NT2/D1 (cell line): ENCODE results near the gene DAO.

Experiments
- DNase-seq: peaks from one replicate; pipeline ENCODE4 v3.0.0-alpha.2; 2011; ENCODE audit warnings: low read depth, low spot score
- H3K27me3 ChIP-seq: 2 replicates; pipeline ENCODE4 v1.6.0; 2011; ENCODE audit warnings: mild to moderate bottlenecking; ENCODE audit not compliant: insufficient read length, insufficient read depth
- H3K36me3 ChIP-seq: 2 replicates; pipeline ENCODE4 v1.6.1; 2011; ENCODE audit warnings: mild to moderate bottlenecking, low read length, mixed read lengths; ENCODE audit not compliant: insufficient read depth, insufficient read length
- H3K4me1 ChIP-seq: 2 replicates; pipeline ENCODE4 v1.5.1; 2011; ENCODE audit not compliant: insufficient read depth, insufficient read length
- H3K4me3 ChIP-seq: 2 replicates; pipeline ENCODE4 v1.5.1; 2011; ENCODE audit warnings: low read depth; ENCODE audit not compliant: insufficient read length
- H3K9ac ChIP-seq: 2 replicates; pipeline ENCODE4 v1.6.0; 2011; ENCODE audit warnings: low read depth; ENCODE audit not compliant: insufficient read length
- H3K9me3 ChIP-seq: 2 replicates; pipeline ENCODE4 v1.5.1; 2011; ENCODE audit warnings: mild to moderate bottlenecking, low read length; ENCODE audit not compliant: insufficient read depth
- SUZ12 ChIP-seq: IDR thresholded peaks from 2 replicates; pipeline ENCODE4 v1.6.1; 2011; ENCODE audit not compliant: insufficient read length, insufficient read depth; ENCODE audit errors: extremely low read depth
- YY1 ChIP-seq: IDR thresholded peaks from 2 replicates; pipeline ENCODE4 v1.6.1; 2011; ENCODE audit not compliant: insufficient read length, insufficient read depth
- ZNF274 ChIP-seq: IDR thresholded peaks from 2 replicates; pipeline ENCODE4 v1.6.1; 2011; ENCODE audit warnings: mild to moderate bottlenecking, low read depth, low read length

The DAO gene

GRCh38 chr12:108911915-108912314 lies 32.0 kb downstream of the DAO start:
- no peaks in the 10 kb centered on the region for H3K36me3 ChIP-seq
- H3K27me3 ChIP-seq: no peaks in the 10 kb centered on the region
- TF ChIP-seq ZNF274: no peak
- TF ChIP-seq SUZ12: no peak
- no peak for TF ChIP-seq YY1
- no peaks in the 10 kb centered on the region for H3K9me3 ChIP-seq
- H3K9ac ChIP-seq: no peak overlapping the region
- H3K4me3 ChIP-seq: no peak overlapping the region
- DNase-seq: no peak
- peaks cover 2% of the 10 kb centered on the region for H3K4me1 ChIP-seq

DNA sequence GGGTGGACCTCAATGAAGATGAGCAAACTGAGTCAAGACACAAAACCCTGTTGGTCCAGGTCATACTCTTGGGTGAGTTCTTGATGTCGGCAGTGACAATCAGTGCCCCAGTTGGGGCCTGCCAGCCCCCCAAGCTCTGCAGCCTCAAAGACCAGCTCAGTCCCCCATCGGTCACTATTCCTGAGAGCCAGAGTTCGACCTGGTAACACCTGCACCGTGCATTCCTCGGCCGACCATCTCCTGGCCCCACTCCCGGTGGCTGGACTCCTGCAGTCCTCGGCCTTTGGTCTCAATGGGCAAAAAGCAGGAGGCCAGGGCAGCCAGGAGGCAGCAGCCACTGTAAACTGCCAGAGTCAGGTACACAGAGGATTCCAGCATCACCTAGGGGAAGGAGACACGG lies 32.5 kb downstream of the DAO start:
- H3K4me1 ChIP-seq: peaks cover 2% of the 10 kb centered on the region
- H3K9ac ChIP-seq: no peak overlapping the region
- H3K27me3 ChIP-seq: no peaks in the 10 kb centered on the region
- H3K36me3 ChIP-seq: no peaks in the 10 kb centered on the region
- DNase-seq: no peak
- H3K9me3 ChIP-seq: no peaks in the 10 kb centered on the region
- TF ChIP-seq YY1: no peak
- TF ChIP-seq SUZ12: no peak
- no peak for TF ChIP-seq ZNF274
- H3K4me3 ChIP-seq: no peak overlapping the region

- DNase-seq: no peak
- Histone ChIP-seq H3K9ac (no peak overlapping the region), H3K4me3 (no peak overlapping the region), H3K36me3 (no peaks in the 10 kb centered on the region), H3K4me1 (no peaks in the 10 kb centered on the region), H3K9me3 (no peaks in the 10 kb centered on the region), H3K27me3 (no peaks in the 10 kb centered on the region)
- TF ChIP-seq YY1: no peak
- TF ChIP-seq ZNF274: no peak
- TF ChIP-seq SUZ12: no peak
These were observed 34.2 kb downstream of the DAO start for GRCh38 chr12:108914121-108914531.

- DNase-seq: no peak
- Histone ChIP-seq H3K9me3 (no peaks in the 10 kb centered on the region; the same call in 1 of the 2 replicates), H3K36me3 (no peaks in the 10 kb centered on the region), H3K4me3 (no peak overlapping the region), H3K4me1 (no peaks in the 10 kb centered on the region), H3K9ac (no peak overlapping the region), H3K27me3 (no peaks in the 10 kb centered on the region)
- no peak for TF ChIP-seq SUZ12
- TF ChIP-seq ZNF274: no peak
- TF ChIP-seq YY1: no peak
These were observed 35.8 kb downstream of the DAO start for GRCh38 chr12:108915632-108916133.

DNA sequence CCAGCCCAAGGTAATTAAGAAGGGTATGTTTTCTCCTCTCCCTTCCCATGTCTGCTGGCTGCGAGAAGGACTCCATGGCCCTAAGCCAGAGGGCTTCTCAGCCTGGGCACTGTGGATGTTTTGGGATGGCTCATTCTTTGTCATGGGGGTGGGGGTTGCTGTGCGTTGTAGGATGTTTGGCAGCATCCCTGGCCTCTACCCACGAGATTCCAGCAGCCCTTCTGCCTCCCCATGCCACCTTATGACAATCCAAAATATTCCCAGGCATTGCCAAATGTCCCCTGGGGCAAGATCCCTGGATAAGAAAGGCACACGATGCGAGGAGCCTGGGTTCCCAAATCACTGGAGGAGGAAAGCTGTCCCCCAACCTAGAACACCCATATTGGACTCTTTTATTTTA lies 36.4 kb downstream of the DAO start:
- Histone ChIP-seq H3K36me3 (no peaks in the 10 kb centered on the region), H3K27me3 (no peaks in the 10 kb centered on the region), H3K9me3 (no peaks in the 10 kb centered on the region; the same call in 1 of the 2 replicates), H3K4me1 (no peaks in the 10 kb centered on the region), H3K9ac (no peak overlapping the region), H3K4me3 (no peak overlapping the region)
- no peak for DNase-seq
- no peak for TF ChIP-seq YY1
- no peak for TF ChIP-seq ZNF274
- no peak for TF ChIP-seq SUZ12

GRCh38 chr12:108918206-108918605 lies 38.3 kb downstream of the DAO start:
- Histone ChIP-seq H3K9me3 (peaks cover 4% of the 10 kb centered on the region; the same call in 1 of the 2 replicates), H3K27me3 (no peaks in the 10 kb centered on the region), H3K4me1 (no peaks in the 10 kb centered on the region), H3K36me3 (no peaks in the 10 kb centered on the region), H3K9ac (no peak overlapping the region), H3K4me3 (no peak overlapping the region)
- no peak for DNase-seq
- TF ChIP-seq YY1 (no peak), ZNF274 (no peak), SUZ12 (no peak)

DNA sequence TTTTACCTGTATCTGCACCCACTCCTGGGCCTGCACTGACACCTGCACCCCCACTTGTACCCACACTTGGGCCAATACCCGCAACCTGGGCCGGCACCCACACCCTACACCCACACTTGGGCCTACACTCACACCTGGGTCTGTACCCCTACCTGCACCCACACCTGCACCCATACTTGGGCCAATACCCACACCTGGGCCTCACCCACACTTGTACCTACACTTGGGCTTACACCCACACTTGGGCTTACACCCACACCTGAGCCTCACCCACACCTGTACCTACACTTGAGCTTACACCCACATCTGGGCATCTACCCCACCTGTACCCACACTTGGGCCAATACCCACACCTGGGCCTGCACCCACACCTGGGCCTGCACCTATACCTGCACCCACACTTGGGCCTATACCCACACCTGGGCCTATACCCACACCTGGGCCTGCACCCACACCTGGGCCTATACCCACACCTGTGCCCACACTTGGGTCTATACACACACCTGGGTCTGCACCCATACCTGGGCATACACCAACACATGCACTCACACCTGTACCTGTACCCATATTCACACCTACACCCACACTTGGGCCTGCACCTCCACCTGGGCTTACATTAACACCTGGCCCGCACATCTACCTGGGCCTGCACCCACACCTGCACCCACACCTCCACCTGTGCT lies 39.2 kb downstream of the DAO start:
- DNase-seq: no peak
- TF ChIP-seq YY1 (no peak), SUZ12 (no peak), ZNF274 (no peak)
- no peak overlapping the region for H3K4me3 ChIP-seq
- peaks cover 8% of the 10 kb centered on the region; the same call in 1 of the 2 replicates for H3K9me3 ChIP-seq
- H3K27me3 ChIP-seq: no peaks in the 10 kb centered on the region
- H3K9ac ChIP-seq: no peak overlapping the region
- no peaks in the 10 kb centered on the region for H3K4me1 ChIP-seq
- no peaks in the 10 kb centered on the region for H3K36me3 ChIP-seq
